D721Med (cell line): ENCODE measurements around the gene NES.

Experiments
- DNase-seq: peaks from one replicate; pipeline ENCODE4 v3.0.0; 2011; ENCODE audit warnings: low spot score; ENCODE audit not compliant: insufficient read length
- FAIRE-seq: peaks from 2 replicates; lab custom pipeline; 2011; peaks lifted over from hg19 to GRCh38; lab: Jason Lieb, UNC
- CTCF ChIP-seq: IDR thresholded peaks from 2 replicates; pipeline ENCODE4 v1.5.1; 2012; ENCODE audit warnings: mild to moderate bottlenecking, control low read depth; ENCODE audit not compliant: insufficient read depth; ENCODE audit errors: missing control alignments

Gene NES

DNA sequence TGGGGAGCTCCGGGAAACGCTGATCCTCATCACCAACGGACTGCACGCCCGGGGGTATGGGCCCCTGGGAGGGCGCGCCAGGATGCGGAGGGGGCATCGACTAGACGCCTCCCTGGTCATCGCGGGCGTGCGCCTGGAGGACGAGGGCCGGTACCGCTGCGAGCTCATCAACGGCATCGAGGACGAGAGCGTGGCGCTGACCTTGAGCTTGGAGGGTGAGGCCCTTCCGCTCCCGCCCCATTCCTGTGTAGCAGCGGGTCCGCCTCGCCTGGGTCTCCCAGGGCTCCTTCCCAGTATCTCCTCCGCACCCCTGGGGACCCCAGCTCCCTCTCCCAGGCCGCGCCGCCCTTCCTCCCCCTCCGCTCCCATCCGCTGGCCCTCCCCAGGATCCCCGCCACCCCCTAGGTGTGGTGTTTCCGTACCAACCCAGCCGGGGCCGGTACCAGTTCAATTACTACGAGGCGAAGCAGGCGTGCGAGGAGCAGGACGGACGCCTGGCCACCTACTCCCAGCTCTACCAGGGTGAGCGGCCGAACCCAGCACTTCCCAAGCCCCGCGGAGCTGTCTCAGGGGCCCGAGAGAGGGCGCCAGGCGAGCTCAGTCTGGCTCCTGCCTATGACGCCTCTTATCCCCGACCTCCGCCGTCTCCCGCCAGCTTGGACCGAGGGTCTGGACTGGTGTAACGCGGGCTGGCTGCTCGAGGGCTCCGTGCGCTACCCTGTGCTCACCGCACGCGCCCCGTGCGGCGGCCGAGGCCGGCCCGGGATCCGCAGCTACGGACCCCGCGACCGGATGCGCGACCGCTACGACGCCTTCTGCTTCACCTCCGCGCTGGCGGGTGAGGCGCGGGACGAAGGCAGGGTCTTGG is 53.0 kb downstream of the NES start:
- peak; percentile 45 for TF ChIP-seq CTCF
- DNase-seq: no peak
- no peak for FAIRE-seq

DNA sequence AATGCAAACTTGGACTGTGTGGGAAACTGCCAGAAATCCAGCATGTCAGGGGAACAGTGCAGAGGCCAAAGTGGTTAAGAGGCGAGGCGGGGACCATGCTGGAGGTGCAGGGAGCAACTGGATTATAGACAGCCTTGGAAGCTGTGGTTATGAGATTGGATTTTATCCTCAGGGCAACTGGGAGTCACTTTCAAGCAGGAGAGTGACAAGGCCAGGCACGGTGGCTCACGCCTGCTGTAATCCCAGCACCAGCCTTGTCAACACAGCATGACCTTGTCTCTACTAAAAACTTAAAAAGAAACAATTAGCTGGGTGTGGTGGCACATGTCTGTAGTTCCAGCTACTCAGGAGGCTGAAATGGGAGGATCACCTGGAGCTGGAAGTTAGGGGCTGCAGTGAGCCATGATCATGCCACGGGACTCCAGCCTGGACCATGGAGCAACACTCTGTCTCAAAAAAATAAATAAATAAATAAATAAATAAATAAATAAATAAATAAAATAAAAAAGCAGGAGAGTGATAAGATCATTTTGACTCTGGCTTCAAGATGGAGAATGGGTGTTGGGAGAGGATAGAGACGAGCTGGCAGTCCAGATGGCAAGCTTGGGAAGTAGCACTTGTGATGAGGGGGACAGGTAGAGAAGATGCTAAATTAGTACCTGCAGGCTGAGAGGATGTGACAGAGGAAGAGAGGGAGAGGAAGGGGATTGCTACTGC is 54.5 kb downstream of the NES start:
- FAIRE-seq (no peak), DNase-seq (no peak)
- no peak for TF ChIP-seq CTCF

GRCh38 chr1:156619582-156619955 is 57.6 kb downstream of the NES start:
- no peak for DNase-seq
- no peak for TF ChIP-seq CTCF
- FAIRE-seq: no peak

DNA sequence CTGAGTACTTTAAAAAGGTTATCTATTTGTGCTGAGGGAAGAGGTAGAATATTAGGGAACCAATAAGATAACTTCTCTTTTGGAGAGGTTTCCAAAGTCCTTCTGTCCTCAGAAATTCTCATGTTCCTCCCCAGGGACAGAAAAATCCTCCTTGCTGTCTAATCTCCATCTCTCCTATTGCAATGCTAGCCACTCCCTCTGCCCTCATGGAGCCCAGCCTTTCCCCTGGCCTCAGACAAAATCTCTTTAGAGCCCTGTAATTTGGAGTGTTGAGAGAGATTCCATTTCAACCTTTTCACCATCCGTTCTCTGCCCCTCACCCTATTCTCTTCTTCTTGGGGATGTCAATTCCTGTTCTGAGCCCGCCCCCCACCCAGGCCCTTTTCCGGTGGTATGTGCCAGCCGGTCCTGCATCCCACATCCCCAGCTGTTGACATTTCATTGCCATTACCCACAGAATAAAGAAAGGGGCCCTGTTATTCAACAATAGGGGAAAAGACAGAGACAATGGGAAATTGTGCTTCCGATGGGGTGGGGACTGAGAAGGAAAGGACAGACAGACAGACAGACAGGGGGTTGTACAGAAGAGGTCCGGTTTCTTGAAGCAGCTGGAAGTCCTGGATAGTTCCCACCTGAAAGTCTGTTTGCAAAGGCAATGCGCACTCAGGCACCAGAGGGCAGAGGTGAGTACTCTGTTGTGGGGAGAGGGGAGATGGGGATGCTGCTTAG is 58.2 kb downstream of the NES start, which contains the start of gene HAPLN2:
Gene HAPLN2, plus strand, starts transcription at position 563 of the 729 bp plus-strand sequence. CDS start 4,076 bp downstream, outside the sequence.
- DNase-seq (no peak), FAIRE-seq (no peak)
- peak; percentile 56 for TF ChIP-seq CTCF
